HEK293T (cell line): ENCODE data around the gene OTUD4.

Source experiments
- ARNT ChIP-seq: fragments of 450-650 bp; IDR thresholded peaks from 2 replicates; pipeline ENCODE4 v1.6.1; 2017; ENCODE audit warnings: mild to moderate bottlenecking
- BHLHE40 ChIP-seq: fragments of 450-650 bp; IDR thresholded peaks from 2 replicates; pipeline ENCODE4 v1.6.1; 2016; ENCODE audit warnings: mild to moderate bottlenecking, moderate library complexity, borderline replicate concordance
- CTBP1 ChIP-seq: fragments of 450-650 bp; IDR thresholded peaks from 2 replicates; pipeline ENCODE4 v1.6.1; 2016; ENCODE audit warnings: borderline replicate concordance
- FOXA1 ChIP-seq: fragments of 450-650 bp; IDR thresholded peaks from 2 replicates; pipeline ENCODE4 v1.6.1; 2016; ENCODE audit warnings: mild to moderate bottlenecking
- FOXK2 ChIP-seq: fragments of 450-650 bp; IDR thresholded peaks from 2 replicates; pipeline ENCODE4 v1.6.1; 2016; ENCODE audit warnings: mild to moderate bottlenecking
- FOXM1 ChIP-seq: fragments of 450-650 bp; IDR thresholded peaks from 2 replicates; pipeline ENCODE4 v1.6.1; 2017; ENCODE audit warnings: mild to moderate bottlenecking, borderline replicate concordance
- LEF1 ChIP-seq: fragments of 450-650 bp; IDR thresholded peaks from 2 replicates; pipeline ENCODE4 v1.6.1; 2017; ENCODE audit warnings: mild to moderate bottlenecking, borderline replicate concordance
- SP1 ChIP-seq: fragments of 450-650 bp; IDR thresholded peaks from 2 replicates; pipeline ENCODE4 v1.6.1; 2017
- SUZ12 ChIP-seq: fragments of 450-650 bp; IDR thresholded peaks from 2 replicates; pipeline ENCODE4 v1.6.1; 2016; ENCODE audit warnings: mild to moderate bottlenecking

DNA sequence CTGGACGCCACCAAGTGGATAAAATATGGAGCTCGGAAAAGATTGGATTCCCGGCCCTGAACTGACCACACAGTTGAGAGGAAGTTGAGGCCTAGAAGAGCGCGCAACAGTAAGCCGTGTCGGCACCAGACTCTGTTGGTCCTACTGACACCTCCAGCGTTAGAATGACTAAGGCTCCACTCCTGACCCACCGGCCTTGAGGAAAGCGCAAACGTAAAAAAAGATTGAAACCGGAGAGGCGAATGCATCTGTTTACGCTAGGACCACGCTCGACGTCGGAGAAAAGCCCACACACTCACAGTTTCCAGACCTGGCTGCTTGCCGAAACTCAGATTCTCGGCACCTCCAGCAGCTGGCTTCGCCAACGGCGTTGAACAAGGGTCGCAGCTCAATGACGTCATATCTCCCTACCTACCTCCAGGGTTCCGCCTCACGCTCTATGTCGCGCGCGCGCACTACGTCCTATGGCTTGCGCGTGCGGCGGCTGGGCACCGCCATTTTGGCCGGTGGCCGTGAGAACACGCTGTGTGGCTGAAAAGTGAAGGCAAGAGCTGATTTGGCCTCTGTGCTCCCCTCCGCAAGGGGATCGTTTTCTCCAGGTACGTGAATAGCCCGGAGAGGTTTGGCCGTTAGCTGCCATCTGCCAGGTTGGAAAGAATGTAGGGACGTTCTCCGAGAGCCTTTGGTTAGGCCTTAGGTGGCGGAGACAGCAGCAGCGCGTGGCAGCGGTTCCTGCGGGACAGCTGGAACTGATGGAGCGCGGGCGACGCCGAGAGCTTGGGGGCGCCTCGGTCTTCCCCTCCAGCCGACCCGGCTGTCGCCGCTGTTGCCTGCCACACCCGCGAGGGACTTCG lies 82.3 kb downstream of the OTUD4 start, which contains the start of the genes ABCE1 and ANAPC10:
- no peak for TF ChIP-seq SUZ12
- no peak for TF ChIP-seq SP1
- TF ChIP-seq FOXA1, result no peak
- no peak for TF ChIP-seq ARNT
- no peak for TF ChIP-seq BHLHE40
- TF ChIP-seq CTBP1, result no peak
- TF ChIP-seq FOXK2, result no peak
- no peak for TF ChIP-seq LEF1
- TF ChIP-seq FOXM1, result no peak
